Muscle layer of duodenum (tissue), 2 donors: ENCODE measurements around the gene KRTAP20-3.

Experiments
- H3K27ac ChIP-seq: one replicate; pipeline ENCODE4 v1.7.0; 2013; ENCODE audit warnings: mild to moderate bottlenecking, low read length
- H3K27me3 ChIP-seq: one replicate; pipeline ENCODE4 v1.7.0; 2013; ENCODE audit warnings: low read depth, mild to moderate bottlenecking, control low read depth, low read length
- H3K36me3 ChIP-seq, 2 donors: one replicate each; pipeline ENCODE4 v1.7.0; 2013; ENCODE audit warnings: low read length in 2 of 2, control low read depth in 1 of 2, mild to moderate bottlenecking in 1 of 2; ENCODE audit not compliant: insufficient read depth in 2 of 2, control insufficient read depth in 1 of 2
- H3K4me1 ChIP-seq, 2 donors: one replicate each; pipeline ENCODE4 v1.7.0; 2013; ENCODE audit warnings: low read length in 2 of 2, mild to moderate bottlenecking in 2 of 2, control low read depth in 1 of 2, moderate library complexity in 1 of 2; ENCODE audit not compliant: insufficient read depth in 2 of 2, control insufficient read depth in 1 of 2
- H3K4me3 ChIP-seq, 2 donors: one replicate each; pipeline ENCODE4 v1.7.0; 2013; ENCODE audit warnings: low read length in 2 of 2, low read depth in 1 of 2, mild to moderate bottlenecking in 1 of 2
- H3K9me3 ChIP-seq, 2 donors: one replicate each; pipeline ENCODE4 v1.7.0; 2013; ENCODE audit warnings: low read length in 2 of 2, control low read depth in 1 of 2, mild to moderate bottlenecking in 1 of 2; ENCODE audit not compliant: control insufficient read depth in 1 of 2
- donor health status: healthy.

KRTAP20-3 gene

GRCh38 chr21:30642564-30642963 is at the start of gene KRTAP20-3:
Gene KRTAP20-3, plus strand, starts transcription at chr21:30642864.
- no peaks in the 10 kb centered on the region for H3K4me1 ChIP-seq
- no peak within 1 kb of the TSS for H3K27ac ChIP-seq
- H3K36me3 ChIP-seq: no peaks in the 10 kb centered on the region
- no peak within 1 kb of the TSS for H3K4me3 ChIP-seq
- no peaks in the 10 kb centered on the region for H3K27me3 ChIP-seq
- H3K9me3 ChIP-seq: no peaks in the 10 kb centered on the region

- Histone ChIP-seq H3K27ac (no peak within 1 kb of the TSS), H3K9me3 (peaks cover 0 to 2% of the 10 kb centered on the region in 2 donors), H3K36me3 (no peaks in the 10 kb centered on the region), H3K4me3 (no peak within 1 kb of the TSS), H3K27me3 (no peaks in the 10 kb centered on the region), H3K4me1 (no peaks in the 10 kb centered on the region)
Observed at GRCh38 chr21:30598802-30599201, 43.9 kb upstream of the KRTAP20-3 start, which contains the start of gene KRTAP6-2. Gene KRTAP6-2, minus strand, starts transcription at chr21:30598902. Its CDS starts 28 bp downstream, at chr21:30598874.

GRCh38 chr21:30600787-30601186 is 41.9 kb upstream of the KRTAP20-3 start, which contains the start of gene KRTAP22-1:
Gene KRTAP22-1, plus strand, starts transcription at chr21:30601087.
- no peaks in the 10 kb centered on the region for H3K27me3 ChIP-seq
- no peak within 1 kb of the TSS for H3K27ac ChIP-seq
- H3K9me3 ChIP-seq: no peaks in the 10 kb centered on the region
- no peaks in the 10 kb centered on the region for H3K4me1 ChIP-seq
- H3K4me3 ChIP-seq: no peak within 1 kb of the TSS
- no peaks in the 10 kb centered on the region for H3K36me3 ChIP-seq

DNA sequence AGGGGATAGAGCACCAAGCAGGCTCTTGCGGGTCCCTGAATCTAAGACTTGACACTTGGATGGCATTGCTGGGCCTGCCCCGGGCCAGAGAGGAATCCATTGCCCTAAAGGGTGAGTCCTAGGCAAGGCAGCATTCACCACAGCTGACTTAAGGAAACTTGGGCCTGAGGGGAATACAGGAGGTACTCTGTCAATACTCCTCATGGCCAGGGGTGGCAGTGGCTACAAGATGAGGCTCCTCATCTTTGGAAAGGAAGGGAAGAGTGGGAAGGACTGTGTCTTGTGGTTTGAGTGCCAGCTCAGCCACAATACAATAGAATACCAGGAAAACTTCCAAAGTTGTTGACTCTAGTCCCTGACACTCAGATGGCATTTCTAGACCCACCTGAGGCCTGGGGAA is 36.7 kb upstream of the KRTAP20-3 start:
- H3K4me3 ChIP-seq: no peak overlapping the region
- no peaks in the 10 kb centered on the region for H3K36me3 ChIP-seq
- no peaks in the 10 kb centered on the region for H3K27me3 ChIP-seq
- H3K9me3 ChIP-seq: no peaks in the 10 kb centered on the region
- H3K4me1 ChIP-seq: no peaks in the 10 kb centered on the region
- H3K27ac ChIP-seq: no peak overlapping the region

DNA sequence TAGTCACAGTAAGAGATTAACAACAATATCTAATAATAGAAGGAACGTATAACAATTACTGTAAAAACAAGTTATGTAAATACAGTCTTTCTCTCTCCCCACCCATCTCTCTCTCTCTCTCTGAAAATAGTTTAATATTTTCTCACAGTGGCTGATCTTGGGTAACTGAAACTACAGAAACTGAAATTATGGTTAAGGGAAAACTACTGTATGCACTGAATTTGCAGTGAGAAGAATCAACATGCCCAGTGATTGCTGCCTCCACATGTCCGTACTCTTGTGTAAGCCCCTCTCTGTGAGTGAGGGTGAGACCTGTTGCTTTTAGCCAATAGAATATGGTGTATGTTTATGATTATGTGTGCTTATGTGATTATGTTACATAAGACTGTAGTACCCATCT is 30.5 kb upstream of the KRTAP20-3 start:
- no peaks in the 10 kb centered on the region for H3K27me3 ChIP-seq
- no peaks in the 10 kb centered on the region for H3K4me1 ChIP-seq
- peaks cover 0 to 3% of the 10 kb centered on the region in 2 donors for H3K9me3 ChIP-seq
- no peak overlapping the region for H3K27ac ChIP-seq
- H3K36me3 ChIP-seq: no peaks in the 10 kb centered on the region
- H3K4me3 ChIP-seq: no peak overlapping the region

DNA sequence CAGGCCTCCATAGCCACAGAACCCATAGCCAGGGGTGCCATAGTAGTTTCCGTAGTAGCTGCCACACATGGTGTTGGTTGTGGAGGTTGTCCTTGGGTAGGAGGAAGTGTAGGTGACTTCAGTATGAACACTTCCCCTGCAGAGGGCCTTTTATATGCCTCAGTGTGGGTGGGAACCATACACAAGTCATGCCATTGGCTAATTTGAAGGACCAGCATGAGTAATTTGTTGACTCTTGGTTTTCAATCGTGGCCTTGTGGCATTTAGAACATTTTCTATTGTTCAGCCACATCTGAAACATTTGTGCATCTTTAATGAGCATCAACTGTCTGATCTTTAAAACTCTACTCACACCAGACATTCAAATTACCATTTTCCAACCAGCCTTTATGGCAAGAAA is 28.8 kb upstream of the KRTAP20-3 start, which contains the start of gene KRTAP6-1:
KRTAP6-1 (minus strand) TSS at position 95 of the 400 bp plus-strand sequence; CDS start at position 69, 26 bp downstream.
- Histone ChIP-seq H3K9me3 (peaks cover 0 to 3% of the 10 kb centered on the region in 2 donors), H3K36me3 (no peaks in the 10 kb centered on the region), H3K4me3 (no peak within 1 kb of the TSS), H3K4me1 (no peaks in the 10 kb centered on the region), H3K27ac (no peak within 1 kb of the TSS), H3K27me3 (no peaks in the 10 kb centered on the region)

GRCh38 chr21:30615199-30615598 is 27.5 kb upstream of the KRTAP20-3 start:
- no peaks in the 10 kb centered on the region for H3K27me3 ChIP-seq

DNA sequence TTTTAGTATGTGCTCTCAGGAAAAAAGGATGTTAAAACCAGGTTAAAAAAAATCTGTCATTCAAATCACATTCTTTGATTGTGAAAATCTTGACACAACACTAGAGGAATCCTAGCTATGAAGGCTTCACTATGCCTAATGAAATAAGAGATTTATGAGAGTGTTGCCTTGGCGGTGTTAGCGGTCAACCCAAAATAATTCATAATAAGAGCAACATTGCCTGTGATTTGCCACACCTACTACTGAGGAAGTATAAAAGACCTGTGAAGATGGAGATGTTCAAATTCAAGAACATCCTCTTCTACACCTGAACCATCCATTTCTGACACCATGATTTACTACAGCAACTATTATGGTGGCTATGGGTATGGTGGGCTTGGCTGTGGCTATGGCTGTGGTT is 26.5 kb upstream of the KRTAP20-3 start, which contains the start of gene KRTAP20-1:
KRTAP20-1 (plus strand) TSS at position 301 of the 400 bp plus-strand sequence; CDS start at position 331, 30 bp downstream.
- H3K27me3 ChIP-seq: no peaks in the 10 kb centered on the region
- no peak within 1 kb of the TSS for H3K4me3 ChIP-seq
- H3K36me3 ChIP-seq: no peaks in the 10 kb centered on the region
- no peak within 1 kb of the TSS for H3K27ac ChIP-seq
- no peaks in the 10 kb centered on the region for H3K4me1 ChIP-seq
- peaks cover 0 to 3% of the 10 kb centered on the region in 2 donors for H3K9me3 ChIP-seq

More at GRCh38 chr21:30615199-30615598, 27.5 kb upstream of the KRTAP20-3 start:
- no peaks in the 10 kb centered on the region for H3K36me3 ChIP-seq
- H3K27ac ChIP-seq: no peak overlapping the region
- no peaks in the 10 kb centered on the region for H3K4me1 ChIP-seq
- peaks cover 0 to 3% of the 10 kb centered on the region in 2 donors for H3K9me3 ChIP-seq
- H3K4me3 ChIP-seq: no peak overlapping the region

- Histone ChIP-seq H3K27ac (no peak overlapping the region), H3K4me1 (no peaks in the 10 kb centered on the region), H3K27me3 (no peaks in the 10 kb centered on the region), H3K4me3 (no peak overlapping the region), H3K36me3 (no peaks in the 10 kb centered on the region), H3K9me3 (no peaks in the 10 kb centered on the region)
Observed at GRCh38 chr21:30620080-30620479, 22.6 kb upstream of the KRTAP20-3 start.

DNA sequence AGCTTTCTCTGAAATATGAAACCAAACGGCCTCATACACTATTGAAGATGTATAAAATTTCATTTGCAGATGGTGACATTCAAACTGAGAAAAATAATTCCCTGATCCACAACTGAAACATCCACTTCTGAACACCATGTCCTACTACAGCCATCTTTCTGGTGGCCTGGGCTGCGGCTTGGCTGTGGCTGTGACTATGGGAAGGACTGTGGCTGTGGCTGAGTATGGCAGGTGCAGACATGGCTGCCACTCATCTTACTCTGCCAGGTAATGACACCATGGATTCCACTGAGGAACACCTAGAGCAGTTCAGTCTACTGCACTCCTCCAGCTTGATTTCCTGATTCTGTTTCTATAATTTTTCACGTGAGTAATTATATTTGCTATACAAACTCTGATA is 22.1 kb upstream of the KRTAP20-3 start, which contains the start of gene KRTAP20-4:
KRTAP20-4 (plus strand) TSS at position 106 of the 400 bp plus-strand sequence.
- H3K9me3 ChIP-seq: no peaks in the 10 kb centered on the region
- H3K4me1 ChIP-seq: no peaks in the 10 kb centered on the region
- H3K27me3 ChIP-seq: no peaks in the 10 kb centered on the region
- H3K36me3 ChIP-seq: no peaks in the 10 kb centered on the region
- H3K27ac ChIP-seq: no peak within 1 kb of the TSS
- H3K4me3 ChIP-seq: no peak within 1 kb of the TSS

DNA sequence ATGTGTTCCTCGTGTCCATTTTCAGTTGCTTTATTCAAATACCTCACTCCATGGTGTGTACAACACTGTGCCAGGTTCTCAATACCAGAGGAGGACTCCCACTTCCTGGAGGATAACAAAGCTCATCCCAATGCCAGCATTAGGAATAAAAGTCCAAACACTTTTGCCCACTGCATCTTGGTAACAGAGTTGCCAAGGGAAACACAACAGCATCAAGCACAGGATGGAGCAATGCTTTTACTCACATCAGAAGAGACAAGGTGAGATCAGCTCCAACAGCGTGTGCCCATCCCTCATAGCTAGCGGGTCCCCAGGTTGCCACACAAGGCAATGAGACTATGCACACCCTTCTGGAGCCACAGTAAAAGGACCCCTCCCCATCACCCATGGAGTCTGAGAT is 19.3 kb upstream of the KRTAP20-3 start:
- H3K36me3 ChIP-seq: no peaks in the 10 kb centered on the region
- H3K4me1 ChIP-seq: no peaks in the 10 kb centered on the region
- H3K27me3 ChIP-seq: no peaks in the 10 kb centered on the region
- H3K4me3 ChIP-seq: no peak overlapping the region
- H3K9me3 ChIP-seq: no peaks in the 10 kb centered on the region
- H3K27ac ChIP-seq: no peak overlapping the region
